Measurements from ENCODE around the gene C19orf67. TPM values are rescaled to one million over a fixed set of nuclear protein-coding genes. Genes with fewer than 3 reads are reported as not detected.

C19orf67 gene
- total and polyA plus RNA-seq, 2 donors (not counting 1 experiment from before 2014, with no cell fraction given): 1.2 TPM; not detected in 1

DNA sequence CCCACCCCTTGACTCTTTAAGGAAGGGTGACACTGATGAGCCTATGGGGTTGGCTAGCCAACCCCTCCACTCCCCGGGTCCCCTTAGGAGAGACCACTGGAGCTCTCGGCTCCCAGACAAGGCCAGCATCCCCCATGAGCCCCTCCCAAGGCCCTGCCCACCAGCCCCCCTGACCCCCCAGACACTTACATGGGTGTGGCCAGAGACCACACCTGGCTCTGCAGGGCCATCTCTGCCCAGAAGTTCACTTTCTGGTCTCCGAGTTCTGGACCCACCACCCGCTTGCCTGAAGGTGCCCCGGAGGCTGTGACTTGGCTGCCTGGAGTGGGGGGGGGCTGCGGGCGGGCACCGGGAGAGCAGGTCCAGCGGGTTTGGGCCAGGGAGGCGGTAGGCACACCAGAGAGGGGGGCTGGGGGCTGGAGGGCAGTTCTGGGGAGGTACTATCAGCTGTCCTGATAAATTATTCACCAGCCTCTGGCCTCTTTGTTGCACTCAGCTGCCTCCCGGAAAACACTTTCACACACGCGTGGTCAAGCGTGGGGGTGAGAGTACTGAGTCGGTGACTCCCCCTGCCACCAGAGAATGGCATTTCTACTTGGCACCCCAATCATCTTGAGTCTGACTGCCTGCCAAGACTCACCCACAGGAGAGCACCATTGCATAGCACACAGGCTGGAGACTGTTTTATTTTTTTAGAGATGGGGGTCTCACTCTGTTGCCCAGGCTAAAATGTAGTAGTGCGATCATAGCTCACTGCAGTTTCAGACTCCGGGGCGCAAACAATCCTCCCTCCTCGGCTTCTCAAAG is 23.6 kb downstream of the C19orf67 start, which contains the start of gene PALM3:
Gene PALM3, minus strand, starts transcription at position 326 of the 807 bp plus-strand sequence. Its CDS starts 96 bp downstream, at position 230.
- Histone ChIP-seq H3K36me3 (replicated peaks in 1 of 2; ENCODE audit: control extremely low read depth in 1 of 2, control insufficient read depth in 1 of 2, extremely low read depth in 1 of 2, insufficient read depth in 2 of 2, low read length in 1 of 2) (no peaks in the 10 kb centered on the region), H4K20me1 (ENCODE audit: control insufficient read depth, insufficient read depth, low read length, poor library complexity, severe bottlenecking) (no peaks in the 10 kb centered on the region), H3K9ac (ENCODE audit: low read length) (no peak within 1 kb of the TSS), H3K79me2 (ENCODE audit: control insufficient read depth, insufficient read depth, low read length) (no peaks in the 10 kb centered on the region), H3K9me3 (ENCODE audit: control extremely low read depth in 1 of 3, control insufficient read depth in 2 of 3, insufficient read depth in 1 of 3, low read length in 2 of 3) (peaks cover 0 to 11% (median 0%) of the 10 kb centered on the region in 3 donors), H3K4me3 (ENCODE audit: control extremely low read depth in 1 of 5, extremely low read depth in 1 of 5, insufficient read depth in 1 of 5, low read depth in 2 of 5, low read length in 4 of 5) (no peak within 1 kb of the TSS), H2AFZ (ENCODE audit: insufficient read depth, low read depth, low read length, poor library complexity, severe bottlenecking) (no peak within 1 kb of the TSS), H3K27ac (ENCODE audit: low read length in 2 of 2) (no peak within 1 kb of the TSS), H3K27me3 (replicated peaks in 1 of 4; ENCODE audit: control extremely low read depth in 1 of 4, control insufficient read depth in 3 of 4, insufficient read depth in 4 of 4, low read length in 3 of 4) (peaks cover 0 to 46% (median 24%) of the 10 kb centered on the region in 4 experiments), H3K4me2 (replicated peaks; ENCODE audit: low read depth, low read length, poor library complexity, severe bottlenecking) (no peak within 1 kb of the TSS), H3K4me1 (ENCODE audit: control insufficient read depth in 2 of 2, insufficient read depth in 2 of 2, low read length in 2 of 2) (peaks cover 18 to 20% of the 10 kb centered on the region in 2 donors)
- ATAC-seq (ENCODE audit: low read depth) (no peak), DNase-seq (no peak)
- Mint-ChIP-seq H3K27ac (no peak within 1 kb of the TSS), H3K4me3 (no peak within 1 kb of the TSS), H3K9me3 (ENCODE audit: insufficient read depth) (no peaks in the 10 kb centered on the region), H3K4me1 (peaks cover 15% of the 10 kb centered on the region), H3K27me3 (peaks cover 36% of the 10 kb centered on the region)
- ChIA-PET POLR2A (no interaction called here), CTCF (interaction anchor here (3.4 kb wide), 1 partner anchor 13 kb away, joined by 21 read pairs; no protein-coding TSS in a partner anchor)
- intact Hi-C loops (cut with micrococcal nuclease): no loop called here
- TF ChIP-seq EZH2 (IDR thresholded peaks at IDR 0.05; ENCODE audit: borderline replicate concordance, insufficient read depth, low read depth, low read length, poor library complexity, severe bottlenecking): no peak
- TF ChIP-seq, protein P1, sequence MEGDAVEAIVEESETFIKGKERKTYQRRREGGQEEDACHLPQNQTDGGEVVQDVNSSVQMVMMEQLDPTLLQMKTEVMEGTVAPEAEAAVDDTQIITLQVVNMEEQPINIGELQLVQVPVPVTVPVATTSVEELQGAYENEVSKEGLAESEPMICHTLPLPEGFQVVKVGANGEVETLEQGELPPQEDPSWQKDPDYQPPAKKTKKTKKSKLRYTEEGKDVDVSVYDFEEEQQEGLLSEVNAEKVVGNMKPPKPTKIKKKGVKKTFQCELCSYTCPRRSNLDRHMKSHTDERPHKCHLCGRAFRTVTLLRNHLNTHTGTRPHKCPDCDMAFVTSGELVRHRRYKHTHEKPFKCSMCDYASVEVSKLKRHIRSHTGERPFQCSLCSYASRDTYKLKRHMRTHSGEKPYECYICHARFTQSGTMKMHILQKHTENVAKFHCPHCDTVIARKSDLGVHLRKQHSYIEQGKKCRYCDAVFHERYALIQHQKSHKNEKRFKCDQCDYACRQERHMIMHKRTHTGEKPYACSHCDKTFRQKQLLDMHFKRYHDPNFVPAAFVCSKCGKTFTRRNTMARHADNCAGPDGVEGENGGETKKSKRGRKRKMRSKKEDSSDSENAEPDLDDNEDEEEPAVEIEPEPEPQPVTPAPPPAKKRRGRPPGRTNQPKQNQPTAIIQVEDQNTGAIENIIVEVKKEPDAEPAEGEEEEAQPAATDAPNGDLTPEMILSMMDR (IDR thresholded peaks at IDR 0.05): no peak
- 85% methylated on average over 13 of the region's 19 CpGs for WGBS (ENCODE audit: insufficient coverage)

Data from B cell (primary cell).